ENCODE results near the gene SLC1A2.

DNA sequence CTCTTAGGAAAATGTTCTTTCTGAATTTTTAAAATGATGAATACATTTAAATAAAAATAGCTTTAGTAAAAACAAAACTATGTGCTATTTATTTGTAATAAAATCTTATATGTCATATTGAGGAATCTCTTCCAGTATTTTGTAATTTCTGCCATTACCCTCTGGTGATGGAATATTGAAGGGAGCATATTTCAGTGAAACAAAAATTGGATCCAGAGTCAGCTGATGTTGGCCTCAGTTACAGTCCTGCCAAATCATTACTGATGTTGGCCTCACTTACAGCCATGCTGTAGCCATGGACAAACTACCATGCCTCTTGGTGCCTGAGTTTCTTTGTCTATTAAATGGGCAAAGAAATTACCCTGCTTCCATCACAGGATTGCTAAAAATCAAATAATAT lies 133.2 kb downstream of the SLC1A2 start:
- TF ChIP-seq, protein P1, sequence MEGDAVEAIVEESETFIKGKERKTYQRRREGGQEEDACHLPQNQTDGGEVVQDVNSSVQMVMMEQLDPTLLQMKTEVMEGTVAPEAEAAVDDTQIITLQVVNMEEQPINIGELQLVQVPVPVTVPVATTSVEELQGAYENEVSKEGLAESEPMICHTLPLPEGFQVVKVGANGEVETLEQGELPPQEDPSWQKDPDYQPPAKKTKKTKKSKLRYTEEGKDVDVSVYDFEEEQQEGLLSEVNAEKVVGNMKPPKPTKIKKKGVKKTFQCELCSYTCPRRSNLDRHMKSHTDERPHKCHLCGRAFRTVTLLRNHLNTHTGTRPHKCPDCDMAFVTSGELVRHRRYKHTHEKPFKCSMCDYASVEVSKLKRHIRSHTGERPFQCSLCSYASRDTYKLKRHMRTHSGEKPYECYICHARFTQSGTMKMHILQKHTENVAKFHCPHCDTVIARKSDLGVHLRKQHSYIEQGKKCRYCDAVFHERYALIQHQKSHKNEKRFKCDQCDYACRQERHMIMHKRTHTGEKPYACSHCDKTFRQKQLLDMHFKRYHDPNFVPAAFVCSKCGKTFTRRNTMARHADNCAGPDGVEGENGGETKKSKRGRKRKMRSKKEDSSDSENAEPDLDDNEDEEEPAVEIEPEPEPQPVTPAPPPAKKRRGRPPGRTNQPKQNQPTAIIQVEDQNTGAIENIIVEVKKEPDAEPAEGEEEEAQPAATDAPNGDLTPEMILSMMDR (IDR thresholded peaks at IDR 0.05) = no peak
- TF ChIP-seq POLR2A (IDR thresholded peaks at IDR 0.05) = no peak
- no peak for TF ChIP-seq POLR2AphosphoS5 (IDR thresholded peaks at IDR 0.05)
